GM12873 (cell line): ENCODE results near the gene LYG2.

Experiments
- CTCF ChIP-seq: IDR thresholded peaks from 2 replicates; pipeline ENCODE4 v1.5.1; 2012; ENCODE audit warnings: low read depth, mild to moderate bottlenecking, moderate library complexity, low read length, control low read depth; ENCODE audit not compliant: insufficient read depth; ENCODE audit errors: missing control alignments

LYG2 gene

GRCh38 chr2:99198103-99198841, 57.2 kb downstream of the LYG2 start:
- no peak for TF ChIP-seq CTCF
